GM12874 (cell line): ENCODE measurements around the gene SCIN.

Experiments used
- TF ChIP-seq, protein P1 (sequence below): IDR thresholded peaks from 2 replicates; pipeline ENCODE4 v1.5.1; 2011; ENCODE audit warnings: low read depth, mild to moderate bottlenecking, control low read depth, low read length, moderate library complexity; ENCODE audit not compliant: insufficient read depth

SCIN gene

DNA sequence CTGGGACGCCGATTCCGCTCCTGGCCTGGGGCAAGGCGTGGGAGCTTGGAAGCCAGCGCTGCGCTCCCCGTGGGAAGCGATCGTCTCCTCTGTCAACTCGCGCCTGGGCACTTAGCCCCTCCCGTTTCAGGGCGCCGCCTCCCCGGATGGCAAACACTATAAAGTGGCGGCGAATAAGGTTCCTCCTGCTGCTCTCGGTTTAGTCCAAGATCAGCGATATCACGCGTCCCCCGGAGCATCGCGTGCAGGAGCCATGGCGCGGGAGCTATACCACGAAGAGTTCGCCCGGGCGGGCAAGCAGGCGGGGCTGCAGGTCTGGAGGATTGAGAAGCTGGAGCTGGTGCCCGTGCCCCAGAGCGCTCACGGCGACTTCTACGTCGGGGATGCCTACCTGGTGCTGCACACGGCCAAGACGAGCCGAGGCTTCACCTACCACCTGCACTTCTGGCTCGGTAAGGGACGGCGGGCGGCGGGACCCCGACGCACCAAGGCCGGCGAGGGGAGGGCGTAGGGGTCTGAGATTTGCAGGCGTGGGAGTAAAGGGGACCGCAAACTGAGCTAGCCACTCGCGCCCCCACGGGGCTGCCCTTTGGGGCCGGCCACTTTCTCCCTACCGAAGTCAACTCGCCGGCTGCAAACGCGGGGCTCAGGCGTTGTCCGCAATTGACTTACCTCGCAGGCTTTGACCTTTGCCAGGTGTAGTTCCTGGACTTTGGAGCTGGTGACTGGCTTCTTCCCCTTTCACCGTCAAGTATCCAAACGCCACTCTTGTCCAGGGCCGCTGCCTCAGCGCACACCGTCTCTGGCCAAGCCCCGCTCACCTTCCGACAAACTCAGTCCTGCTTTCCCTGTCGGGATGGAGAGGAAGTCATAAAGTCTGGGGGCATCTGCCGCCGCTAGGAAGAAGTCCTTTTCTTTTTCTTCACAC lies at the start of gene SCIN:
Gene SCIN, plus strand, starts transcription at position 187 of the 928 bp plus-strand sequence. Its CDS starts 67 bp downstream, at position 254.
- TF ChIP-seq, protein P1, sequence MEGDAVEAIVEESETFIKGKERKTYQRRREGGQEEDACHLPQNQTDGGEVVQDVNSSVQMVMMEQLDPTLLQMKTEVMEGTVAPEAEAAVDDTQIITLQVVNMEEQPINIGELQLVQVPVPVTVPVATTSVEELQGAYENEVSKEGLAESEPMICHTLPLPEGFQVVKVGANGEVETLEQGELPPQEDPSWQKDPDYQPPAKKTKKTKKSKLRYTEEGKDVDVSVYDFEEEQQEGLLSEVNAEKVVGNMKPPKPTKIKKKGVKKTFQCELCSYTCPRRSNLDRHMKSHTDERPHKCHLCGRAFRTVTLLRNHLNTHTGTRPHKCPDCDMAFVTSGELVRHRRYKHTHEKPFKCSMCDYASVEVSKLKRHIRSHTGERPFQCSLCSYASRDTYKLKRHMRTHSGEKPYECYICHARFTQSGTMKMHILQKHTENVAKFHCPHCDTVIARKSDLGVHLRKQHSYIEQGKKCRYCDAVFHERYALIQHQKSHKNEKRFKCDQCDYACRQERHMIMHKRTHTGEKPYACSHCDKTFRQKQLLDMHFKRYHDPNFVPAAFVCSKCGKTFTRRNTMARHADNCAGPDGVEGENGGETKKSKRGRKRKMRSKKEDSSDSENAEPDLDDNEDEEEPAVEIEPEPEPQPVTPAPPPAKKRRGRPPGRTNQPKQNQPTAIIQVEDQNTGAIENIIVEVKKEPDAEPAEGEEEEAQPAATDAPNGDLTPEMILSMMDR, result no peak

DNA sequence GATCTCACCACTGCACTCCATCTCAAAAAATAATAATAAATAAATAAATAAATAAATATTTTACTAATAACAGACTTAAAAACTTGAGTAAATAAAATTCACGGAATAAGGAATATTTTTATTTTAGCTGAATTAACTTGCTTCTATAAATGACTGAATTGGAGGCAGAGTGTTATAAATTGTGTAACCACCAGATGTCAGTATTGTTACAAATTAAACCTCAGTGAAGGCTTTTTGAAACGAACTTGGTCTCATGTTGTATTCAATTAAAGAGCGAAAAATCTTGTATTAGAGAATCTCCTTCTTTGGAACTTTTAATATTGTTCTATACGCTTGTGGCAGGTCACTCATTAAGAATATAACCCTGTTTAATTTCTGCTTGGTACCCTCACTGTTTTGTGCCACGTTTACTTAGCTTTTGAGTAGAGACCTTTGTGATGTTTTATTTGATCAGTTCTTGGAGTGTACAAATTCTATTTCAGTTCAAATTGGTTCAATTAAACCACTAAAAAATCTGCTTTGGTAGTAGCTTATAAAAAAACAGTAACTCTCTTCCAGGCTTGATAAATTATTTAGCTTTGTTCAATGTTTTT lies 45.6 kb upstream of the SCIN start:
- TF ChIP-seq, protein P1, result 0 out of 2 replicates have a peak, but pooled peaks have one; percentile 4

- TF ChIP-seq, protein P1, result no peak
Observed at GRCh38 chr7:12529971-12530710, 40.4 kb upstream of the SCIN start.

GRCh38 chr7:12531784-12532183 lies 38.7 kb upstream of the SCIN start:
- TF ChIP-seq, protein P1, result no peak

DNA sequence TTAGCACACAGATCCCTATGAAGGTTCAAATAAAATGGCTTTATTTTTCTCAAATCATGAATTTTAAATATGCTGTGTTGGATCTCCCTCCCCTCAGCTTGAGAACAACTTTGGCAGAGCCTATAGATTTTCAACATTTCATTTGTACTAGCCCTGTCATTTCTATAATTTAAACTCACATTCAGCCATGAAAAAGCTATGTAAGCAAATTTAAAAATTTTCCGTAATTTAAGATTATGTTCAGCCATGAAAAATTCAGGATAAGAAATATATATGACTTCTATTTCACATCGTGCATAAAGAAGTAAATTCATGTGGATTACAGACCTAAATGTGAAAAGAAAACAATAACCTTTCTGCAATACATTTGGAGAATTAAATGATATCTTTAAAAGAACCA lies 36.5 kb upstream of the SCIN start:
- TF ChIP-seq, protein P1, result no peak

- TF ChIP-seq, protein P1, result no peak
Observed at GRCh38 chr7:12539681-12540080, 30.8 kb upstream of the SCIN start.

DNA sequence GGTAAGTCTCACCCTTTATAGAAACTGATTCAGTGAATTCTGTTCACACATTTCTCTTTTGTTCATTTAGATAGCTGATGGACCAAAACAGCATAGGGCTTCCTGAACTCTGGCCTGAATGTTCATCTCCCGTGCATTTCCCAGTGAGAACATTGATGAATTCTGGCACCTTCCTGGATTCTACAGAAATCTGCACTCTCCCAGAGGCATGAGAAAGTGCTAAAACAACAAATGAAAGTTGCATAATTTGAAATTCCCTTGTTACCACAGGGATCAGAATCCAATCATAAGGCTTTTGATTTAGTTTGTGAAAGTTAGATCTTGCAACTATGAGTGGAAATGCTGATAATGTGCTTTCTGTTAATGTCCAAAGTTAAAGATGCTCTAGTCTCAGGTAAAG lies 29.7 kb upstream of the SCIN start:
- TF ChIP-seq, protein P1, result no peak
